Measurements from ENCODE around the gene OXSM. TPM values are rescaled to one million over a fixed set of nuclear protein-coding genes. Genes with fewer than 3 reads are reported as not detected.

Gene OXSM
- total and polyA plus RNA-seq, 2 donors (not counting 1 experiment from before 2014, with no cell fraction given) = 9.9 to 14.9 TPM

DNA sequence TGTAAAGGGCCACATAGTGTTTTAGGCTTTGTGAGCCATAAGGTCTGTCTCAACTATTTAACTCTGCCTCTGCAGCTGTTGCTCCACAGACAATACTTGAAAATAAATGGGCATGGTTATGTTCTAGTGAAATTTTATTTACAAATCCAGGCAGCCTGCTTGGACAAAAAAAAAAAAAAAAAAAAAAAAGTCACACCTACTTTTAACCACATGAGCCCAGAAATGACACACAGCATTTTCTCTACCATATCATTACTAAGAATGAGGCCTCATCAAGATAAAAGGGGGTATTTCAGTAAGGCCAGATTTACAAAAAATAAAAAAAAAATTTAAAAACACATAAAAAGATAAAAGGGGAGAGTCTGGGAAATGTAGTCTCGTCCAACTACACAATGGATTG is 4.9 kb upstream of the OXSM start:
- TF ChIP-seq, protein P1, sequence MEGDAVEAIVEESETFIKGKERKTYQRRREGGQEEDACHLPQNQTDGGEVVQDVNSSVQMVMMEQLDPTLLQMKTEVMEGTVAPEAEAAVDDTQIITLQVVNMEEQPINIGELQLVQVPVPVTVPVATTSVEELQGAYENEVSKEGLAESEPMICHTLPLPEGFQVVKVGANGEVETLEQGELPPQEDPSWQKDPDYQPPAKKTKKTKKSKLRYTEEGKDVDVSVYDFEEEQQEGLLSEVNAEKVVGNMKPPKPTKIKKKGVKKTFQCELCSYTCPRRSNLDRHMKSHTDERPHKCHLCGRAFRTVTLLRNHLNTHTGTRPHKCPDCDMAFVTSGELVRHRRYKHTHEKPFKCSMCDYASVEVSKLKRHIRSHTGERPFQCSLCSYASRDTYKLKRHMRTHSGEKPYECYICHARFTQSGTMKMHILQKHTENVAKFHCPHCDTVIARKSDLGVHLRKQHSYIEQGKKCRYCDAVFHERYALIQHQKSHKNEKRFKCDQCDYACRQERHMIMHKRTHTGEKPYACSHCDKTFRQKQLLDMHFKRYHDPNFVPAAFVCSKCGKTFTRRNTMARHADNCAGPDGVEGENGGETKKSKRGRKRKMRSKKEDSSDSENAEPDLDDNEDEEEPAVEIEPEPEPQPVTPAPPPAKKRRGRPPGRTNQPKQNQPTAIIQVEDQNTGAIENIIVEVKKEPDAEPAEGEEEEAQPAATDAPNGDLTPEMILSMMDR (conservative IDR thresholded peaks at IDR 0.05 in 1 of 2, IDR thresholded peaks at IDR 0.05 in 1 of 2; ENCODE audit: low read depth in 1 of 2, low read length in 2 of 2) = no peak
- no peak for TF ChIP-seq EZH2 (IDR thresholded peaks at IDR 0.05; ENCODE audit: low read length, missing control alignments)
- no peaks in the 10 kb centered on the region for H3K36me3 ChIP-seq (ENCODE audit: control insufficient read depth, insufficient read depth, low read length)
- H3K9me3 ChIP-seq (ENCODE audit: control insufficient read depth, insufficient read depth, low read depth, low read length) = no peaks in the 10 kb centered on the region
- no peak overlapping the region for H3K27ac ChIP-seq (ENCODE audit: insufficient read depth, low read length)
- H3K27me3 ChIP-seq (ENCODE audit: control insufficient read depth, insufficient read depth, low read length) = no peaks in the 10 kb centered on the region
- H3K4me1 ChIP-seq (ENCODE audit: control insufficient read depth, extremely low read depth, insufficient read depth, low read length) = peaks cover 2% of the 10 kb centered on the region
- no peak overlapping the region for H2AFZ ChIP-seq (ENCODE audit: low read length)
- no peak overlapping the region for H3K9ac ChIP-seq (ENCODE audit: insufficient read depth, low read length)
- no peak for DNase-seq (ENCODE audit: low read depth in 2 of 2)
- no peak overlapping the region for H3K4me3 ChIP-seq (replicated peaks in 1 of 4; ENCODE audit: control extremely low read depth in 1 of 4, insufficient read depth in 1 of 4, low read depth in 3 of 4, low read length in 4 of 4)
- no peak overlapping the region for H3K4me2 ChIP-seq (ENCODE audit: extremely low read depth, insufficient read depth, low read length)
- peaks cover 21% of the 10 kb centered on the region for H3K79me2 ChIP-seq (ENCODE audit: control insufficient read depth, insufficient read depth, low read length)
- no peaks in the 10 kb centered on the region for H4K20me1 ChIP-seq (ENCODE audit: control insufficient read depth, extremely low read depth, insufficient read depth, low read length)

DNA sequence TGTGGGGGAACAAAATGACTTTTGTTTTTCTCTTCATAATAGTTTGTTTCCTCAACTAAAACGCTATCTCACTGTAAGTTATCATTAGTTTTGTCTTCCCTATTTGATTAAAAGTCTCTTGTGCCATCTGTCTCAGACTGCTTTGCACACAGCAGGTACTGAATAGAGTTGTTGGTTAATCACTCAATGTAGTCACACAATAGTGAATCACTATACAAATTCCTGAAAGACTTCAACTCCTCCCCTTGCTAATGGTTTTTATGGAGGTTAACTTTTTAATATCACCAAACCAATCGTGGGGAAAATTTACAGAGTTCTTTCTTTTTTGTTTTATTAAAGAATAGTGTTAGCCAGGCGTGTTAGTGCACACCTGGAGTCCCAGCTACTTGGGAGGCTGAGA is 4.1 kb upstream of the OXSM start:
- peaks cover 2% of the 10 kb centered on the region for H3K4me1 ChIP-seq (ENCODE audit: control insufficient read depth, extremely low read depth, insufficient read depth, low read length)
- TF ChIP-seq, protein P1 (conservative IDR thresholded peaks at IDR 0.05 in 1 of 2, IDR thresholded peaks at IDR 0.05 in 1 of 2; ENCODE audit: low read depth in 1 of 2, low read length in 2 of 2) = no peak
- no peak for TF ChIP-seq EZH2 (IDR thresholded peaks at IDR 0.05; ENCODE audit: low read length, missing control alignments)
- H4K20me1 ChIP-seq (ENCODE audit: control insufficient read depth, extremely low read depth, insufficient read depth, low read length) = no peaks in the 10 kb centered on the region
- no peaks in the 10 kb centered on the region for H3K27me3 ChIP-seq (ENCODE audit: control insufficient read depth, insufficient read depth, low read length)
- DNase-seq (ENCODE audit: low read depth in 2 of 2) = no peak
- H3K4me3 ChIP-seq (replicated peaks in 1 of 4; ENCODE audit: control extremely low read depth in 1 of 4, insufficient read depth in 1 of 4, low read depth in 3 of 4, low read length in 4 of 4) = no peak overlapping the region
- H2AFZ ChIP-seq (ENCODE audit: low read length) = no peak overlapping the region
- no peak overlapping the region for H3K4me2 ChIP-seq (ENCODE audit: extremely low read depth, insufficient read depth, low read length)
- no peak overlapping the region for H3K9ac ChIP-seq (ENCODE audit: insufficient read depth, low read length)
- H3K27ac ChIP-seq (ENCODE audit: insufficient read depth, low read length) = no peak overlapping the region
- H3K36me3 ChIP-seq (ENCODE audit: control insufficient read depth, insufficient read depth, low read length) = no peaks in the 10 kb centered on the region
- H3K9me3 ChIP-seq (ENCODE audit: control insufficient read depth, insufficient read depth, low read depth, low read length) = no peaks in the 10 kb centered on the region
- peaks cover 15% of the 10 kb centered on the region for H3K79me2 ChIP-seq (ENCODE audit: control insufficient read depth, insufficient read depth, low read length)

DNA sequence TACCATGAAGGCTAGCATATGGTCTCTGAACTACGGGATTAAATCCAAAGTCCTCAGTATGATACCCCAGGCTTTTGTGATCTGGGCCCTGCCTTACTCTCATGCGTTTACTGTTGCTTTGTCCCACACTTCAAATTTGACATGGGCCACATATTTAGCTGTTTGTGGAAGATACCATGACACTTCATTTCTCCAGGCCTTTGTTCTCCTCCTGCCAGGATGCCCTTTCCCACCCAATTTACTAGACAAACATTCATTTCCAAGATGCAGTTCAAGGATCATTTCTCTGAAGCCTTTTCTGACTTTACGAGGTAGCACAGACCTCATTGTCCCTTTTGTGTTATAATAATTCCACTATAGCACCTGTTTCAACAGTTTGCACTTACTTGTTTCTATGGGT is 2.2 kb upstream of the OXSM start:
- H4K20me1 ChIP-seq (ENCODE audit: control insufficient read depth, extremely low read depth, insufficient read depth, low read length) = no peaks in the 10 kb centered on the region
- no peak overlapping the region for H3K9ac ChIP-seq (ENCODE audit: insufficient read depth, low read length)
- no peak overlapping the region for H3K4me3 ChIP-seq (replicated peaks in 1 of 4; ENCODE audit: control extremely low read depth in 1 of 4, insufficient read depth in 1 of 4, low read depth in 3 of 4, low read length in 4 of 4)
- no peaks in the 10 kb centered on the region for H3K4me1 ChIP-seq (ENCODE audit: control insufficient read depth, extremely low read depth, insufficient read depth, low read length)
- no peaks in the 10 kb centered on the region for H3K9me3 ChIP-seq (ENCODE audit: control insufficient read depth, insufficient read depth, low read depth, low read length)
- no peaks in the 10 kb centered on the region for H3K27me3 ChIP-seq (ENCODE audit: control insufficient read depth, insufficient read depth, low read length)
- no peak overlapping the region for H3K27ac ChIP-seq (ENCODE audit: insufficient read depth, low read length)
- H3K4me2 ChIP-seq (ENCODE audit: extremely low read depth, insufficient read depth, low read length) = no peak overlapping the region
- no peak for DNase-seq (ENCODE audit: low read depth in 2 of 2)
- TF ChIP-seq, protein P1 (conservative IDR thresholded peaks at IDR 0.05 in 1 of 2, IDR thresholded peaks at IDR 0.05 in 1 of 2; ENCODE audit: low read depth in 1 of 2, low read length in 2 of 2) = no peak
- TF ChIP-seq EZH2 (IDR thresholded peaks at IDR 0.05; ENCODE audit: low read length, missing control alignments) = no peak
- no peaks in the 10 kb centered on the region for H3K79me2 ChIP-seq (ENCODE audit: control insufficient read depth, insufficient read depth, low read length)
- no peak overlapping the region for H2AFZ ChIP-seq (ENCODE audit: low read length)
- no peaks in the 10 kb centered on the region for H3K36me3 ChIP-seq (ENCODE audit: control insufficient read depth, insufficient read depth, low read length)

Measured in fibroblast of lung (primary cell).